HEK293 (cell line): ENCODE measurements around the gene PDGFA.

Experiments used
- ATF2 ChIP-seq: fragments of 450-650 bp; formaldehyde crosslinking; IDR thresholded peaks from 2 replicates; pipeline ENCODE4 v1.5.1; 2016; ENCODE audit warnings: missing biosample characterization, missing genetic modification characterization, low read depth
- CTCF ChIP-seq: fragments of 450-650 bp; formaldehyde crosslinking; IDR thresholded peaks from 2 replicates; pipeline ENCODE4 v1.5.1; 2016; ENCODE audit warnings: missing biosample characterization, missing genetic modification characterization
- KLF9 ChIP-seq: fragments of 450-650 bp; formaldehyde crosslinking; IDR thresholded peaks from 2 replicates; pipeline ENCODE4 v1.5.1; 2016; ENCODE audit warnings: missing biosample characterization, missing genetic modification characterization, low read depth
- SETDB1 ChIP-seq: IDR thresholded peaks from one replicate; pipeline ENCODE4 v1.6.1; 2017; ENCODE audit warnings: mild to moderate bottlenecking, low read length, moderate library complexity, mixed read lengths; ENCODE audit not compliant: insufficient read length
- ZBTB1 ChIP-seq: fragments of 450-650 bp; formaldehyde crosslinking; IDR thresholded peaks from 2 replicates; pipeline ENCODE4 v1.5.1; 2016; ENCODE audit warnings: missing biosample characterization, missing genetic modification characterization
- ZNF169 ChIP-seq: fragments of 450-650 bp; formaldehyde crosslinking; IDR thresholded peaks from 2 replicates; pipeline ENCODE4 v1.5.1; 2016; ENCODE audit warnings: missing biosample characterization, missing genetic modification characterization
- ZNF211 ChIP-seq: fragments of 450-650 bp; formaldehyde crosslinking; IDR thresholded peaks from 2 replicates; pipeline ENCODE4 v1.5.1; 2016; ENCODE audit warnings: low read depth, missing biosample characterization, missing genetic modification characterization
- ZNF324 ChIP-seq: fragments of 450-650 bp; formaldehyde crosslinking; IDR thresholded peaks from 2 replicates; pipeline ENCODE4 v1.5.1; 2016; ENCODE audit warnings: missing biosample characterization, missing genetic modification characterization
- ZNF394 ChIP-seq: fragments of 450-650 bp; formaldehyde crosslinking; IDR thresholded peaks from 2 replicates; pipeline ENCODE4 v1.5.1; 2016; ENCODE audit warnings: missing biosample characterization, missing genetic modification characterization, mild to moderate bottlenecking, moderate library complexity, borderline replicate concordance
- ZNF558 ChIP-seq: fragments of 450-650 bp; formaldehyde crosslinking; IDR thresholded peaks from 2 replicates; pipeline ENCODE4 v1.5.1; 2016; ENCODE audit warnings: missing biosample characterization, missing genetic modification characterization

DNA sequence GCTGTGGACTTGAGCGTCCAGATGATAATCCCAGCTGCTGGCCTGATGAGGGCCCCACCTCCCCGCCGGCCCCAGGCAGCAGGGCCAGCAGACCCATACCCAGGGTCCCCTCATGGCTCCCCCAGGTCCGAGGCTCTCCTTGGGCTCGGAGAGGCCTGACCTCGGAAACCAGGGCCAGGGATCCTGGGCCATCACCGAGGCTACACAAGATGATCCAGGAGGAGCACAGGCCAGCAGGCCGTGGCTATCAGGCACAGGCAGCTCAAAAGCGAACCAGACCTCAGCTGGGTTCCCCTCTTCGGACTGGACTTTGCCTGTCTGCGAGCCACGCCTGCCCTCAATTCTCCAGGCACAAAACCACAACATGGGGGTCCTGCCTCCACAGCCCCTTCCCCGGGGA lies 17.4 kb downstream of the PDGFA start:
- TF ChIP-seq SETDB1, result no peak
- TF ChIP-seq ZBTB1 (tag by site-specific recombination), result no peak
- TF ChIP-seq ZNF169 (tag by site-specific recombination), result no peak
- no peak for TF ChIP-seq CTCF (tag by site-specific recombination)
- no peak for TF ChIP-seq KLF9
- TF ChIP-seq ATF2 (tag by site-specific recombination), result no peak
- TF ChIP-seq ZNF211 (tag by site-specific recombination), result no peak
- no peak for TF ChIP-seq ZNF324 (tag by site-specific recombination)
- TF ChIP-seq ZNF558 (tag by site-specific recombination), result no peak
- no peak for TF ChIP-seq ZNF394 (tag by site-specific recombination)
